Mesendoderm (in vitro differentiated cells): ENCODE results near the gene PEX26.

ENCODE experiments used
- DNase-seq: peaks from one replicate; pipeline ENCODE4 v3.0.0; 2013
- H2AK5ac ChIP-seq: 2 replicates; pipeline ENCODE4 v1.6.1; 2013; ENCODE audit warnings: low read length, inconsistent platforms
- H2BK120ac ChIP-seq: 2 replicates; pipeline ENCODE4 v1.6.1; 2013; ENCODE audit warnings: low read depth, mild to moderate bottlenecking, low read length, moderate library complexity, mixed read lengths
- H2BK15ac ChIP-seq: replicated peaks from 2 replicates; pipeline ENCODE4 v1.6.1; 2013; ENCODE audit warnings: low read depth, mild to moderate bottlenecking, moderate library complexity
- H2BK5ac ChIP-seq: 2 replicates; pipeline ENCODE4 v1.6.1; 2013; ENCODE audit warnings: low read length, inconsistent platforms
- H3K18ac ChIP-seq: 2 replicates; pipeline ENCODE4 v1.6.1; 2013; ENCODE audit warnings: mild to moderate bottlenecking, low read length, mixed read lengths
- H3K23ac ChIP-seq: one replicate; pipeline ENCODE4 v1.6.1; 2013; ENCODE audit warnings: low read length
- H3K27ac ChIP-seq: 2 replicates; pipeline ENCODE4 v1.5.1; 2013; ENCODE audit warnings: low read depth, mild to moderate bottlenecking, inconsistent platforms, low read length, moderate library complexity
- H3K27me3 ChIP-seq: 2 replicates; pipeline ENCODE4 v1.6.1; 2013; ENCODE audit warnings: low read length, control low read depth, mild to moderate bottlenecking, inconsistent platforms; ENCODE audit not compliant: insufficient read depth, poor library complexity
- H3K36me3 ChIP-seq: 2 replicates; pipeline ENCODE4 v1.6.1; 2013; ENCODE audit warnings: low read length, inconsistent platforms; ENCODE audit not compliant: control insufficient read depth, insufficient read depth
- H3K4ac ChIP-seq: one replicate; pipeline ENCODE4 v1.6.1; 2013; ENCODE audit warnings: low read depth, mild to moderate bottlenecking, low read length, moderate library complexity
- H3K4me1 ChIP-seq: 2 replicates; pipeline ENCODE4 v1.6.1; 2013; ENCODE audit warnings: low read depth, low read length, inconsistent platforms; ENCODE audit not compliant: control insufficient read depth
- H3K4me2 ChIP-seq: 2 replicates; pipeline ENCODE4 v1.6.1; 2013; ENCODE audit warnings: low read length
- H3K4me3 ChIP-seq: 2 replicates; pipeline ENCODE4 v1.5.1; 2013; ENCODE audit warnings: mild to moderate bottlenecking, low read length
- H3K56ac ChIP-seq: one replicate; pipeline ENCODE4 v1.6.1; 2013; ENCODE audit warnings: low read length
- H3K79me1 ChIP-seq: 2 replicates; pipeline ENCODE4 v1.6.1; 2013; ENCODE audit warnings: low read length, inconsistent platforms
- H3K79me2 ChIP-seq: 2 replicates; pipeline ENCODE4 v1.6.1; 2013; ENCODE audit warnings: mild to moderate bottlenecking, low read length; ENCODE audit not compliant: control insufficient read depth, insufficient read depth
- H3K9ac ChIP-seq: 2 replicates; pipeline ENCODE4 v1.6.1; 2013; ENCODE audit warnings: low read length, inconsistent platforms
- H4K5ac ChIP-seq: one replicate; pipeline ENCODE4 v1.6.1; 2013; ENCODE audit warnings: low read length
- H4K8ac ChIP-seq: one replicate; pipeline ENCODE4 v1.6.1; 2013; ENCODE audit warnings: low read depth, mild to moderate bottlenecking, control low read depth, low read length, moderate library complexity
- WGBS: extraction: QIAGEN DNeasy Blood & Tissue Kit; methylation state at CpG from one replicate; pipeline ENCODE4 v1.1.7; 2013; ENCODE audit warnings: low lambda C conversion rate, missing lambda C conversion rate; ENCODE audit not compliant: insufficient coverage; ENCODE audit errors: extremely low coverage; 5-methylcytosine and 5-hydroxymethylcytosine counted together

The PEX26 gene

DNA sequence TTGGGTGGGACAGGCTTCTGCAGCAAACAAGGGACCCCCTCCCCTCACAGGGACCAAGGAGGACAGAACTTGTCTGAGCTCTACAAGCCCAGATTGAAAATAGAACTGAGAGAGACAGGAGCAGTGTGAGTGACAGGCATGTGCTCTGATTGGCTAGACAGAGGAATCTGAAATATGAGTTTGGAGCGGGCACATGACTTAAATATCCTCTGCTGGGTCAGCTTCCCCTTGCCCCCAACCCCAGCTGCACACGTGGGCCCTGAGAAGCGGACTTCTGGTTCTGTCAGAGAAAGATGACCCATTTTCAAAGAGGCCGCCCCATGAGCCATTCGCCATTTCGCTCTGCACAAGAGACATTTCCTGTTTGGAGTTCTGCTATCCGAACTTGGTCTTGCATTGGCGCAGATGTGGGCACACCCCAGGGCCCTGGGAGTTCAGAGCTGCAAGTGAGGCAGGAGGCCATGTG, 38.1 kb downstream of the PEX26 start:
- Histone ChIP-seq H3K4me1 (no peaks in the 10 kb centered on the region), H2BK5ac (no peak overlapping the region)

GRCh38 chr22:18116634-18117033, 38.8 kb downstream of the PEX26 start:
- WGBS: no CpG with 5 or more reads among the region's 15 CpGs
- no peak overlapping the region for H3K9ac ChIP-seq

More for the DNA sequence above, 38.1 kb downstream of the PEX26 start:
- Histone ChIP-seq H4K5ac (no peak overlapping the region), H3K4ac (no peak overlapping the region), H3K4me2 (no peak overlapping the region), H3K27me3 (peaks cover 7% of the 10 kb centered on the region), H3K27ac (no peak overlapping the region), H3K4me3 (no peak overlapping the region), H3K36me3 (no peaks in the 10 kb centered on the region), H3K18ac (no peak overlapping the region), H3K56ac (no peak overlapping the region), H3K23ac (peak overlapping the region; percentile 45), H4K8ac (no peak overlapping the region), H2AK5ac (no peak overlapping the region), H2BK120ac (no peak overlapping the region), H3K9ac (no peak overlapping the region), H2BK15ac (no peak overlapping the region), H3K79me1 (no peaks in the 10 kb centered on the region), H3K79me2 (no peaks in the 10 kb centered on the region)
- no peak for DNase-seq
- no CpG with 5 or more reads among the region's 8 CpGs for WGBS

GRCh38 chr22:18118345-18118915, 40.6 kb downstream of the PEX26 start:
- no peak overlapping the region for H3K56ac ChIP-seq
- H3K79me2 ChIP-seq: no peaks in the 10 kb centered on the region
- no peak overlapping the region for H3K23ac ChIP-seq
- no peak overlapping the region for H3K4me3 ChIP-seq
- no peak overlapping the region for H2BK5ac ChIP-seq
- H4K8ac ChIP-seq: no peak overlapping the region
- no peaks in the 10 kb centered on the region for H3K27me3 ChIP-seq
- no peak overlapping the region for H2BK15ac ChIP-seq
- no peaks in the 10 kb centered on the region for H3K36me3 ChIP-seq
- no peak overlapping the region for H2BK120ac ChIP-seq
- H4K5ac ChIP-seq: no peak overlapping the region
- DNase-seq: no peak
- no peaks in the 10 kb centered on the region for H3K4me1 ChIP-seq
- H2AK5ac ChIP-seq: no peak overlapping the region
- H3K4me2 ChIP-seq: no peak overlapping the region
- no CpG with 5 or more reads among the region's 9 CpGs for WGBS
- H3K9ac ChIP-seq: no peak overlapping the region
- H3K18ac ChIP-seq: no peak overlapping the region
- H3K27ac ChIP-seq: no peak overlapping the region
- no peaks in the 10 kb centered on the region for H3K79me1 ChIP-seq
- H3K4ac ChIP-seq: no peak overlapping the region

More at GRCh38 chr22:18116634-18117033, 38.8 kb downstream of the PEX26 start:
- Histone ChIP-seq H3K79me1 (no peaks in the 10 kb centered on the region), H3K79me2 (no peaks in the 10 kb centered on the region), H3K4me1 (no peaks in the 10 kb centered on the region), H3K4me2 (no peak overlapping the region), H2BK15ac (no peak overlapping the region), H4K5ac (no peak overlapping the region), H2BK5ac (no peak overlapping the region), H3K27ac (no peak overlapping the region), H3K56ac (no peak overlapping the region), H3K27me3 (no peaks in the 10 kb centered on the region), H3K4me3 (no peak overlapping the region), H2AK5ac (no peak overlapping the region), H4K8ac (no peak overlapping the region), H3K18ac (no peak overlapping the region), H3K36me3 (no peaks in the 10 kb centered on the region), H2BK120ac (no peak overlapping the region), H3K4ac (no peak overlapping the region), H3K23ac (no peak overlapping the region)
- no peak for DNase-seq

- Histone ChIP-seq H3K27ac (no peak overlapping the region), H3K9ac (no peak overlapping the region), H3K79me1 (no peaks in the 10 kb centered on the region), H3K4ac (no peak overlapping the region), H3K56ac (no peak overlapping the region), H2AK5ac (no peak overlapping the region), H4K5ac (no peak overlapping the region), H4K8ac (no peak overlapping the region), H3K36me3 (no peaks in the 10 kb centered on the region), H2BK15ac (no peak overlapping the region), H3K4me3 (no peak overlapping the region), H3K4me1 (no peaks in the 10 kb centered on the region), H2BK120ac (no peak overlapping the region), H3K27me3 (no peaks in the 10 kb centered on the region), H3K23ac (no peak overlapping the region), H3K79me2 (no peaks in the 10 kb centered on the region), H3K18ac (no peak overlapping the region), H3K4me2 (no peak overlapping the region), H2BK5ac (no peak overlapping the region)
- DNase-seq: no peak
- WGBS: no CpG with 5 or more reads among the region's 18 CpGs
These were observed 41.8 kb downstream of the PEX26 start for GRCh38 chr22:18119409-18120110.

DNA sequence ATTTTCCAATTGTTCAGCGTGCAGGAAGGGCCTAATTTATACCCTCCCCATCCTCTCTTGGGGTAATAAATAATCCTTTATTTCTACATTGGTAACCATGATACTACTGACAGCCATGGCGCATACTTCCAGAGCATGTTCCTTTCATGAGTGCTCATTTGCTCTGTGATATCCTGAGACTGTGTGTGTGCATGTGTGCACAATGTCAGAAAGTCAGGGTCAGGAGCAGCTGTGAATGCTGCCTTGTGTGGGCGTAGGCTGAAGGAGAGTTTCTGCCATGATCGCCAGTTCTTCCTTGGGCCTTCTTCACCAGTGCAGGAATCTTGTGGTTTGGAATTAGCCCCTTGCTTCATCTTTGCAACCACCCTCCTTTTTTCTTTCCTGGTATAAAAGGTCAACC, 43.1 kb downstream of the PEX26 start:
- Histone ChIP-seq H3K9ac (no peak overlapping the region), H3K27me3 (no peaks in the 10 kb centered on the region), H3K4me2 (no peak overlapping the region), H4K5ac (no peak overlapping the region), H3K56ac (no peak overlapping the region), H3K79me2 (no peaks in the 10 kb centered on the region), H2BK120ac (no peak overlapping the region), H3K36me3 (no peaks in the 10 kb centered on the region), H3K4me3 (no peak overlapping the region), H3K23ac (no peak overlapping the region), H3K18ac (no peak overlapping the region), H2BK15ac (no peak overlapping the region), H3K4ac (no peak overlapping the region), H2BK5ac (no peak overlapping the region), H2AK5ac (no peak overlapping the region), H4K8ac (no peak overlapping the region), H3K27ac (no peak overlapping the region), H3K79me1 (no peaks in the 10 kb centered on the region), H3K4me1 (no peaks in the 10 kb centered on the region)
- DNase-seq: no peak
- no CpG with 5 or more reads among the region's 4 CpGs for WGBS
